MCF 10A (cell line): ENCODE data around the gene CCDC188. TPM values are rescaled to one million over a fixed set of nuclear protein-coding genes. Genes with fewer than 3 reads are reported as not detected.

Source experiments
- BruUV-seq: library from RNA; stranded (reverse); fragments of 400-500 nt; replicated peaks from 2 replicates; lab custom pipeline; 2021; lab: Mats Ljungman, UMichigan
- CTCF ChIA-PET: fragments of 300-600 bp; sonication (Branson Sonifier 250); formaldehyde crosslinking; extraction: SDS; loops from one replicate; lab custom pipeline; 2021; ENCODE audit warnings: antibody characterized with exemption, inconsistent platforms; lab: Yijun Ruan, JAX
- POLR2A ChIA-PET: fragments of 300-600, 350-650 bp; sonication (Branson Sonifier 250); formaldehyde crosslinking; extraction: SDS; loops from one replicate; lab custom pipeline; 2020; ENCODE audit warnings: antibody characterized with exemption, inconsistent platforms; lab: Yijun Ruan, JAX
- DNase-seq: peaks from one replicate; pipeline ENCODE4 v3.0.0-alpha.2; 2018; ENCODE audit not compliant: unreplicated experiment
- H3K27ac Mint-ChIP-seq: one replicate; pipeline ENCODE4 v1.8.0; 2022; ENCODE audit warnings: mild to moderate bottlenecking, low read depth, mixed read lengths; ENCODE audit not compliant: unreplicated experiment
- H3K27me3 Mint-ChIP-seq: one replicate; pipeline ENCODE4 v1.8.0; 2022; ENCODE audit warnings: mixed read lengths; ENCODE audit not compliant: insufficient read depth, unreplicated experiment
- H3K36me3 Mint-ChIP-seq: one replicate; pipeline ENCODE4 v1.8.0; 2022; ENCODE audit warnings: mild to moderate bottlenecking, moderate library complexity, mixed read lengths; ENCODE audit not compliant: insufficient read depth, unreplicated experiment
- H3K4me1 Mint-ChIP-seq: one replicate; pipeline ENCODE4 v1.8.0; 2022; ENCODE audit warnings: mixed read lengths; ENCODE audit not compliant: insufficient read depth, unreplicated experiment
- H3K4me3 Mint-ChIP-seq: one replicate; pipeline ENCODE4 v1.8.0; 2022; ENCODE audit warnings: mild to moderate bottlenecking, moderate library complexity, mixed read lengths; ENCODE audit not compliant: unreplicated experiment
- H3K9me3 Mint-ChIP-seq: one replicate; pipeline ENCODE4 v1.8.0; 2022; ENCODE audit warnings: mixed read lengths; ENCODE audit not compliant: unreplicated experiment
- CTCF ChIP-seq: fragments of 200-600 bp; IDR thresholded peaks from one replicate; pipeline ENCODE4 v1.8.0; 2022; ENCODE audit warnings: antibody characterized with exemption, mild to moderate bottlenecking; ENCODE audit not compliant: unreplicated experiment
- intact Hi-C: fragments of 100-400 bp; cut with micrococcal nuclease; formaldehyde crosslinking; loops from 2 replicates; pipeline ENCODE4 v1.14.1; 2022
- total RNA-seq: library from RNA; stranded (reverse); gene quantifications from 2 replicates; pipeline ENCODE4 v1.2.3, GENCODE V29; 2022

Gene CCDC188
- total RNA-seq, 1 experiment from 2014 or later = 0.70 TPM

GRCh38 chr22:20187777-20188566 is 37.1 kb upstream of the CCDC188 start:
- H3K36me3 Mint-ChIP-seq = no peaks in the 10 kb centered on the region
- H3K27me3 Mint-ChIP-seq = peaks cover 15% of the 10 kb centered on the region
- H3K4me3 Mint-ChIP-seq = no peak overlapping the region
- BruUV-seq = no TSS peak
- no peak for DNase-seq
- POLR2A ChIA-PET = interaction anchor here (0.9 kb wide), 1 partner anchor 18 kb away, joined by 3 read pairs; no protein-coding TSS in a partner anchor
- CTCF ChIA-PET = no interaction called here
- no peak overlapping the region for H3K27ac Mint-ChIP-seq
- intact Hi-C loops = no loop called here
- H3K4me1 Mint-ChIP-seq = no peaks in the 10 kb centered on the region
- H3K9me3 Mint-ChIP-seq = no peaks in the 10 kb centered on the region
- no peak for TF ChIP-seq CTCF

GRCh38 chr22:20186871-20187546 is 36.2 kb upstream of the CCDC188 start:
- no peak for TF ChIP-seq CTCF
- intact Hi-C loops = no loop called here

DNA sequence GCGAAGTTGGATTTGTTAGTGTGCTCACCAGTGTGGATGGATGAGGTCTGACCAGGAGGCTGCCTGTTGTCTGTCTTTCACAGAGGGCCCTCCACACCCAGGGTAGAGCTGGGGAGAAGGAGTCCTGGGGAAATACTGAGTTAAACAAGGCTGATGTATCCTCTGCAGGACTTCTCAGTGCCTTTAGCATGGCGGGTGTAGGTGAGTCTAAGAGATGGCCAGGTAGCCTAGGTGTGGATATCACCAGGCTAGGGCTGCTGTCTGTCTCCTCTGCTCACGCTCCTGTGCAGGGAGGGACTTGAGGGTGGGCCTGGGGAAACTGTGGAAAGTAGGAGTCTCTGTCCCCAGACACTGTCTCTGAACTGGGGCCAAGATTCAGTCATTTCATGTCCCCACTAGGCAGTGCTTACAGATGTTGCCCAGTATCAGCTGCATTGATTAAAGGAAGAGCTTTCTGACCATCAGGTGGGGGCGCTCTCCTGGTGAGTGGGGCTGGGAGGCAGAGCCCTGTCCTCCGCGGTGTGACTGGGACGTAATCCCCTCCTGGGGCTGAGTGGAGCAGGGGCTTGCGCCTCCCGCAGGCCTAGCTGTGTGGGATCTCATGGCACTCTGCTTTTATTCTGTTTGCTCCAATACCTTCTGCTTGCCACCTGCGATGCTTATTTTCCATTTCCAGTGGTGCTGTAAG is 35.5 kb upstream of the CCDC188 start:
- no peak for DNase-seq
- Mint-ChIP-seq H3K9me3 (no peaks in the 10 kb centered on the region), H3K4me3 (no peak overlapping the region), H3K4me1 (no peaks in the 10 kb centered on the region), H3K27me3 (peaks cover 21% of the 10 kb centered on the region), H3K27ac (no peak overlapping the region), H3K36me3 (no peaks in the 10 kb centered on the region)
- BruUV-seq = no TSS peak
- intact Hi-C loops = no loop called here
- POLR2A ChIA-PET = no interaction called here
- TF ChIP-seq CTCF = no peak
- CTCF ChIA-PET = interaction anchor here (0.9 kb wide), 1 partner anchor 29 kb away, joined by 3 read pairs; no protein-coding TSS in a partner anchor

More at GRCh38 chr22:20186871-20187546, 36.2 kb upstream of the CCDC188 start:
- no peak overlapping the region for H3K27ac Mint-ChIP-seq
- no peaks in the 10 kb centered on the region for H3K36me3 Mint-ChIP-seq
- H3K9me3 Mint-ChIP-seq = no peaks in the 10 kb centered on the region
- no peak for DNase-seq
- H3K4me1 Mint-ChIP-seq = no peaks in the 10 kb centered on the region
- POLR2A ChIA-PET = interaction anchor here (0.5 to 0.9 kb wide), 2 partner anchors 19 to 383 kb away, joined by 3 read pairs; no protein-coding TSS in a partner anchor
- BruUV-seq = no TSS peak
- peaks cover 21% of the 10 kb centered on the region for H3K27me3 Mint-ChIP-seq
- CTCF ChIA-PET = no interaction called here
- no peak overlapping the region for H3K4me3 Mint-ChIP-seq

DNA sequence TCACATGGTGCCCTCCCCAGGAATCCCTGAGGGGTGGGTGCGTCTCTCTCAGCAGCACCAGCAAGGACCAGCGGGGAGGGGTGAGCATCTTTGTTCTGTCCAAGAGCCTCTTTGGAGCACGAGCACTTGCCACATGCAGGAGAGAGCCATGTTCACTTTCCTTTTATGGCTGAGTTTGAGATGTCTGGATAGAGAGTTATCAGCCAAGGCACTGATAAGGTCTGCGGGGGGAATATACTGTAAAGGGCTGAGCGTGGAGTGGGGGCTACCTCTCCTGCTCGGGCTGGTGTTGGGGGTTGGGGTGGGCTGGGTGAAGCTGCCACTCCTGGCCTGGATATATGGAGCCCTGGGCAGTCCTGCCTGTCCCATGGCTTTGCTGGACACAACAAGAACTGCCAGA is 34.9 kb upstream of the CCDC188 start:
- intact Hi-C loops = no loop called here
- BruUV-seq = no TSS peak
- H3K36me3 Mint-ChIP-seq = no peaks in the 10 kb centered on the region
- no peaks in the 10 kb centered on the region for H3K4me1 Mint-ChIP-seq
- ChIA-PET CTCF (interaction anchor here (0.9 kb wide), 1 partner anchor 29 kb away, joined by 3 read pairs; no protein-coding TSS in a partner anchor), POLR2A (no interaction called here)
- no peak overlapping the region for H3K4me3 Mint-ChIP-seq
- DNase-seq = no peak
- no peak overlapping the region for H3K27ac Mint-ChIP-seq
- no peaks in the 10 kb centered on the region for H3K9me3 Mint-ChIP-seq
- TF ChIP-seq CTCF = no peak
- peaks cover 21% of the 10 kb centered on the region for H3K27me3 Mint-ChIP-seq
